Liver (tissue), 9 donors: ENCODE measurements around the gene THADA. TPM values are rescaled to one million over a fixed set of nuclear protein-coding genes. Genes with fewer than 3 reads are reported as not detected.

ENCODE experiments used
- DNase-seq: peaks from one replicate; pipeline ENCODE4 v3.0.0-alpha.2; 2017; ENCODE audit warnings: low spot score
- H3K27ac ChIP-seq, 2 donors: one replicate each; pipeline ENCODE4 v1.7.0; 2013; ENCODE audit warnings: inconsistent platforms in 2 of 2, low read length in 2 of 2, control low read depth in 1 of 2, low read depth in 1 of 2, mild to moderate bottlenecking in 1 of 2
- H3K27me3 ChIP-seq, 4 donors: one replicate each; pipeline versions ENCODE4 v1.6.1 to v1.7.0; 2013; ENCODE audit warnings: low read length in 3 of 4, inconsistent platforms in 1 of 4, mild to moderate bottlenecking in 1 of 4, moderate library complexity in 1 of 4; ENCODE audit not compliant: control insufficient read depth in 4 of 4, insufficient read depth in 4 of 4
- H3K36me3 ChIP-seq, 4 donors: one replicate each; pipeline versions ENCODE4 v1.6.1 to v1.7.0; 2013; ENCODE audit warnings: low read length in 3 of 4, mild to moderate bottlenecking in 3 of 4, low read depth in 1 of 4, moderate library complexity in 1 of 4; ENCODE audit not compliant: control insufficient read depth in 4 of 4, insufficient read depth in 3 of 4
- H3K4me1 ChIP-seq, 4 donors: one replicate each; pipeline versions ENCODE4 v1.6.1 to v1.7.0; 2013; ENCODE audit warnings: low read length in 3 of 4, mild to moderate bottlenecking in 3 of 4, moderate library complexity in 1 of 4; ENCODE audit not compliant: control insufficient read depth in 4 of 4, insufficient read depth in 4 of 4
- H3K4me3 ChIP-seq, 3 donors: one replicate each; pipeline versions ENCODE4 v1.6.1 to v1.7.0; 2013; ENCODE audit warnings: low read length in 3 of 3, control low read depth in 1 of 3, low read depth in 1 of 3, mild to moderate bottlenecking in 1 of 3
- H3K9ac ChIP-seq, 2 donors: one replicate each; pipeline ENCODE4 v1.7.0; 2013; ENCODE audit warnings: low read length in 2 of 2, mild to moderate bottlenecking in 2 of 2, moderate library complexity in 2 of 2, control low read depth in 1 of 2, low read depth in 1 of 2
- H3K9me3 ChIP-seq, 4 donors: one replicate each; pipeline versions ENCODE4 v1.6.1 to v1.7.0; 2013; ENCODE audit warnings: low read length in 3 of 4; ENCODE audit not compliant: control insufficient read depth in 4 of 4
- EGR1 ChIP-seq, 2 donors: IDR thresholded peaks; 2 replicates each; pipeline ENCODE4 v1.6.1; 2016 to 2018; ENCODE audit warnings: antibody characterized with exemption in 2 of 2, low read depth in 2 of 2
- FOXA1 ChIP-seq: IDR thresholded peaks from 2 replicates; pipeline ENCODE4 v1.6.1; 2016; ENCODE audit warnings: antibody characterized with exemption
- FOXA2 ChIP-seq: IDR thresholded peaks from 2 replicates; pipeline ENCODE4 v1.6.1; 2016; ENCODE audit warnings: antibody characterized with exemption
- GABPA ChIP-seq, 2 donors: IDR thresholded peaks in 1 of 2; conservative IDR thresholded peaks in 1 of 2; 2 replicates each; pipeline ENCODE4 v1.6.1; 2016; ENCODE audit warnings: antibody characterized with exemption in 2 of 2, mild to moderate bottlenecking in 1 of 2, moderate library complexity in 1 of 2
- HNF4A ChIP-seq, 2 donors: conservative IDR thresholded peaks; 2 replicates each; pipeline ENCODE4 v1.6.1; 2016; ENCODE audit warnings: antibody characterized with exemption in 2 of 2, mild to moderate bottlenecking in 2 of 2
- HNF4G ChIP-seq: IDR thresholded peaks from 2 replicates; pipeline ENCODE4 v1.6.1; 2016; ENCODE audit warnings: antibody characterized with exemption
- JUND ChIP-seq, 2 donors: IDR thresholded peaks; 2 replicates each; pipeline ENCODE4 v1.6.1; 2016; ENCODE audit warnings: antibody characterized with exemption in 2 of 2
- NR2F2 ChIP-seq: IDR thresholded peaks from 2 replicates; pipeline ENCODE4 v1.6.1; 2016; ENCODE audit warnings: antibody characterized with exemption
- RAD21 ChIP-seq, 2 donors: IDR thresholded peaks; 2 replicates each; pipeline ENCODE4 v1.6.1; 2016; ENCODE audit warnings: antibody characterized with exemption in 2 of 2, mild to moderate bottlenecking in 2 of 2
- RXRA ChIP-seq, 2 donors: IDR thresholded peaks; 2 replicates each; pipeline ENCODE4 v1.6.1; 2017 to 2018; ENCODE audit warnings: antibody characterized with exemption in 2 of 2, mild to moderate bottlenecking in 1 of 2
- SP1 ChIP-seq: IDR thresholded peaks from 2 replicates; pipeline ENCODE4 v1.6.1; 2018; ENCODE audit warnings: antibody characterized with exemption, mild to moderate bottlenecking
- TAF1 ChIP-seq: conservative IDR thresholded peaks from 2 replicates; pipeline ENCODE4 v1.6.1; 2016; ENCODE audit warnings: antibody characterized with exemption, mild to moderate bottlenecking
- YY1 ChIP-seq: IDR thresholded peaks from 2 replicates; pipeline ENCODE4 v1.6.1; 2016; ENCODE audit warnings: antibody characterized with exemption, mild to moderate bottlenecking
- WGBS: extraction: QIAGEN DNeasy Blood & Tissue Kit; methylation state at CpG from one replicate; pipeline ENCODE4 v1.1.7; 2013; 5-methylcytosine and 5-hydroxymethylcytosine counted together
- polyA plus RNA-seq, 2 donors: library from polyadenylated mRNA; stranded (reverse) in 1 of 2; unstranded in 1 of 2; fragments of 200-250 nt in 1 of 2; fragments of >200 nt in 1 of 2; fragmentation: Nextera tagmentation in 1 of 2; extraction: Ambion mirVana in 1 of 2; gene quantifications; one replicate each; pipeline versions ENCODE4 v1.2.1 to v1.2.3, GENCODE V29; 2013 to 2015
- total RNA-seq, 2 donors: library from RNA; depleted of rRNA; stranded (reverse); fragments of >200 nt; gene quantifications; one replicate each; pipeline ENCODE4 v1.2.3, GENCODE V29; 2014
- TF ChIP-seq, protein P1 (sequence below): IDR thresholded peaks from 2 replicates; pipeline ENCODE4 v1.6.1; 2016; ENCODE audit warnings: antibody characterized with exemption
- TF ChIP-seq, protein P2 (sequence below): fragments of 150-350 bp; IDR thresholded peaks from 2 replicates; pipeline ENCODE4 v1.5.1; 2017; ENCODE audit warnings: improper control_type of control experiment, low read depth, low read length; ENCODE audit not compliant: missing input control
- TF ChIP-seq, protein P3 (sequence below): IDR thresholded peaks from 2 replicates; pipeline ENCODE4 v1.6.1; 2016; ENCODE audit warnings: antibody characterized with exemption, mild to moderate bottlenecking
- TF ChIP-seq, protein P4 (sequence below): IDR thresholded peaks from 2 replicates; pipeline ENCODE4 v1.6.1; 2016; ENCODE audit warnings: antibody characterized with exemption
- TF ChIP-seq, protein P5 (sequence below): IDR thresholded peaks from 2 replicates; pipeline ENCODE4 v1.6.1; 2016; ENCODE audit warnings: antibody characterized with exemption
- donor health status: healthy.
- donor health status: healthy.
- donor health status: healthy.
- donor health status: healthy.
- donor health status: healthy.

The THADA gene
- total and polyA plus RNA-seq, 4 donors, result 12.0 to 37.2 (median 22.3) TPM

DNA sequence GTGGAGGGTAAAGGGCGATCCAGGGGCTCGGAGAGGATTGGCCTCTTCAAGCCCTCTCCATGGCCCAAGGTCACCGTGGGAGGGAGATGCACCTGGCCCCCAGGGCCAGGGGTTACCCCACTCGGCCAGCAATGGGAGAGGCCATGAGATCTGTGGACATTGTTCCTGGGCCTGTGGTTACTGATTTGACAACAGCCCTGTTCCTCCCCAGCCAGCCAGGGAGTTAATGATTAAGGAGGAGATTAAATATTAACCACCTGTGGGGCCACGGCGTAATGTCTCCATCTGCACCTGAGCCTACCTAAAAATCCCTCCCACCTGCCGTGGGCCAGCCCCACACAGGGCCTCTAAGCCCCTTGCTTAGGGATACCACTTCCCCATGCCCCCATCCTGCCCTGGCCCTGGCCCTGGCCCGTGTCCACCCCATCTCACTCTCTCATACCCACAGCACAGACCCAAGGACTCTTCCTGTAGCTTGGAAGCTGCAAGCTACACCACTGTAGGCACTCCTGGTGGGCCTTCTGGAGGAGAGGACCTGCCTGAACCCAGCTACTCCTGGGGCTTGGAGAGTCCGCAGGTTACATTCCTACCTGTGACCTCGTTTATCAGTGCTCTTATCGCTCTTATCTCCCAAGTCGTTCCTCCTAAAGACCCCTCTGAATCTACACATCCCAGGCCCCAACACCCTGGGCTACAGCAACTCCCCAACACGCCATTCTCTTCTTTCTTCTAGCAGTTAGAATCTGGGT is 401.5 kb downstream of the THADA start (continued):
- peak; percentile 62 for TF ChIP-seq FOXA1
- peak in 1 of 2 donors; percentile 53 for TF ChIP-seq RAD21 (IDR thresholded peaks at IDR 0.05)
- TF ChIP-seq, protein P1, sequence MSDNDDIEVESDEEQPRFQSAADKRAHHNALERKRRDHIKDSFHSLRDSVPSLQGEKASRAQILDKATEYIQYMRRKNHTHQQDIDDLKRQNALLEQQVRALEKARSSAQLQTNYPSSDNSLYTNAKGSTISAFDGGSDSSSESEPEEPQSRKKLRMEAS, result peak; percentile 67

DNA sequence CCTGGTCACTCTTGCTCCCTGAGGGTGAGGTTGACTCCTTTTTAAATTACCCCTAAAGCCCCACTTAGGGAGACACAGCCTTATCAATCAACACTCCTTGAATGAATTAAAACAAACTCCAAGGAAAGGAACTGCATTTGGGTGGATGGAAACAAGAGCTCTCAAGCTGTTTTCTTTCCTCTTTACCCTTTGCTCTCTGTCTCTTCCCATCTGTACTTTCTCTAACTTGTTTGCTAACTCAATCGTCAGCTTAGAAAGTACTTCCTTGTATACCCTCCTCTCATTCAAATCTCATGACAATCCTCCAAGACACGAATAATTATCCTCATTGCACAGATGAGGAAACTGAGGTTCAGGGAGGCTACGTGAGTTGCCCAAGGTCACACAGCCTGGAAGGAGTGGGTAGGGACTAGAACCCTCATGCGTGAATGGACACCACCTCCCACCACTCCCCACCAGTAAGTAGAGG is 402.2 kb downstream of the THADA start:
- peak; percentile 6 for TF ChIP-seq NR2F2
- TF ChIP-seq EGR1 (IDR thresholded peaks at IDR 0.05; ENCODE audit: low read depth in 2 of 2), result peak in 1 of 2 donors; percentile 15
- TF ChIP-seq TAF1, result no peak
- H3K27me3 ChIP-seq, result no peaks in the 10 kb centered on the region
- no peaks in the 10 kb centered on the region for H3K36me3 ChIP-seq
- DNase-seq, result no peak
- peak overlapping the region; percentile 61 to 87 for H3K27ac ChIP-seq
- no peaks in the 10 kb centered on the region for H3K9me3 ChIP-seq
- H3K9ac ChIP-seq, result peak overlapping the region in 1 of 2 donors; percentile 6
- peaks cover 6 to 31% (median 24%) of the 10 kb centered on the region in 4 donors for H3K4me1 ChIP-seq
- H3K4me3 ChIP-seq, result no peak overlapping the region
- WGBS, result 24% methylated on average over 4 of the region's 4 CpGs

DNA sequence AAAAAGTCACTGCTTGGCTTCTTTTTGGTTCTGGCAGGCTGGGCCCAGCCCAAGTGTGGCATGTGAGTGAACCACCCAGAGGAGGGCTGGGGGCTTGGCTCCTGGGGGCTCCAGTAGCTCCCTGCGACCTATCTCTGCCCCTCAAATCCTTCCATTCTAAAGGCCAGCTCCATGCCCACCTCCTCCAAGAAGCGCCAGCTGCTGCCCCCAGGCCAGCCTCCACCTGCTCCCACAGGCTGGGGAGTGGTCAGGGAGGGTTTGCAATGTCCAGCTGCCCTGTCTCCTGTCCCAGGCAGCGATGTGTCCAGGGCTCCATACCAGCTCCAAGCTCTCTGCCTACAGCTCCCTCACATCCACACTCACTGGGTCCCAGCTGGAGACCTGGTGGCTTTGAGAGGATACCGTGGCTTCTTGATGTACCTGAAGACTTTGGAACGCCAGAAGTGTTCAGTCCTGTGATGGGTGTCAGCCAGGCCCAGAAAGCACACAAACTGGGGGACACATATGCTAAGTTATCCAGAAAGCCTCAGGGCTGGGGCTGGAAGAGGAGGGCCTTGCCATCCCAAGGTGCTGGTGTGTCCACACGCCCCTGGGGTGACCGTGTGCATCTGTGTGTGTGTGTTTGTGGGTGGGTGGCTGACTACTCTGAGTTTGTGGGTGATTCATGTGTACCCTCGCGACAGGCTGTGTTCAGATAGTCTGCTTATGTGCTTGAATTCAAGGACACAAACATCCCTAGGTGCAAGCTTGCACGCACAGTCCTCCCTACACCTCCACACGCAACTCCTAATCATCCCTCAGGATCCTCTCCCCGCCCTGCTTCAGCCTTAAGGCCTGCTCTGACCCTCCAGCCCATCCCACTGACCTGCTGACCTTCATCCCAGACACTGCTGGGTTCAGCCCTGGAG is 402.8 kb downstream of the THADA start:
- peak overlapping the region in 1 of 2 donors; percentile 6 for H3K9ac ChIP-seq
- no peak for DNase-seq
- H3K27ac ChIP-seq, result peak overlapping the region; percentile 61 to 87
- TF ChIP-seq, protein P2, sequence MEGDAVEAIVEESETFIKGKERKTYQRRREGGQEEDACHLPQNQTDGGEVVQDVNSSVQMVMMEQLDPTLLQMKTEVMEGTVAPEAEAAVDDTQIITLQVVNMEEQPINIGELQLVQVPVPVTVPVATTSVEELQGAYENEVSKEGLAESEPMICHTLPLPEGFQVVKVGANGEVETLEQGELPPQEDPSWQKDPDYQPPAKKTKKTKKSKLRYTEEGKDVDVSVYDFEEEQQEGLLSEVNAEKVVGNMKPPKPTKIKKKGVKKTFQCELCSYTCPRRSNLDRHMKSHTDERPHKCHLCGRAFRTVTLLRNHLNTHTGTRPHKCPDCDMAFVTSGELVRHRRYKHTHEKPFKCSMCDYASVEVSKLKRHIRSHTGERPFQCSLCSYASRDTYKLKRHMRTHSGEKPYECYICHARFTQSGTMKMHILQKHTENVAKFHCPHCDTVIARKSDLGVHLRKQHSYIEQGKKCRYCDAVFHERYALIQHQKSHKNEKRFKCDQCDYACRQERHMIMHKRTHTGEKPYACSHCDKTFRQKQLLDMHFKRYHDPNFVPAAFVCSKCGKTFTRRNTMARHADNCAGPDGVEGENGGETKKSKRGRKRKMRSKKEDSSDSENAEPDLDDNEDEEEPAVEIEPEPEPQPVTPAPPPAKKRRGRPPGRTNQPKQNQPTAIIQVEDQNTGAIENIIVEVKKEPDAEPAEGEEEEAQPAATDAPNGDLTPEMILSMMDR, result no peak
- TF ChIP-seq SP1 (no peak), FOXA2 (no peak), FOXA1 (no peak), JUND (IDR thresholded peaks at IDR 0.05) (no peak), HNF4G (no peak), RAD21 (IDR thresholded peaks at IDR 0.05) (no peak), YY1 (no peak), RXRA (IDR thresholded peaks at IDR 0.05) (no peak), TAF1 (no peak), HNF4A (conservative IDR thresholded peaks at IDR 0.05) (no peak), EGR1 (IDR thresholded peaks at IDR 0.05; ENCODE audit: low read depth in 2 of 2) (no peak), GABPA (IDR thresholded peaks at IDR 0.05 in 1 of 2, conservative IDR thresholded peaks at IDR 0.05 in 1 of 2) (no peak)
- TF ChIP-seq, protein P1, result no peak
- TF ChIP-seq, protein P3, sequence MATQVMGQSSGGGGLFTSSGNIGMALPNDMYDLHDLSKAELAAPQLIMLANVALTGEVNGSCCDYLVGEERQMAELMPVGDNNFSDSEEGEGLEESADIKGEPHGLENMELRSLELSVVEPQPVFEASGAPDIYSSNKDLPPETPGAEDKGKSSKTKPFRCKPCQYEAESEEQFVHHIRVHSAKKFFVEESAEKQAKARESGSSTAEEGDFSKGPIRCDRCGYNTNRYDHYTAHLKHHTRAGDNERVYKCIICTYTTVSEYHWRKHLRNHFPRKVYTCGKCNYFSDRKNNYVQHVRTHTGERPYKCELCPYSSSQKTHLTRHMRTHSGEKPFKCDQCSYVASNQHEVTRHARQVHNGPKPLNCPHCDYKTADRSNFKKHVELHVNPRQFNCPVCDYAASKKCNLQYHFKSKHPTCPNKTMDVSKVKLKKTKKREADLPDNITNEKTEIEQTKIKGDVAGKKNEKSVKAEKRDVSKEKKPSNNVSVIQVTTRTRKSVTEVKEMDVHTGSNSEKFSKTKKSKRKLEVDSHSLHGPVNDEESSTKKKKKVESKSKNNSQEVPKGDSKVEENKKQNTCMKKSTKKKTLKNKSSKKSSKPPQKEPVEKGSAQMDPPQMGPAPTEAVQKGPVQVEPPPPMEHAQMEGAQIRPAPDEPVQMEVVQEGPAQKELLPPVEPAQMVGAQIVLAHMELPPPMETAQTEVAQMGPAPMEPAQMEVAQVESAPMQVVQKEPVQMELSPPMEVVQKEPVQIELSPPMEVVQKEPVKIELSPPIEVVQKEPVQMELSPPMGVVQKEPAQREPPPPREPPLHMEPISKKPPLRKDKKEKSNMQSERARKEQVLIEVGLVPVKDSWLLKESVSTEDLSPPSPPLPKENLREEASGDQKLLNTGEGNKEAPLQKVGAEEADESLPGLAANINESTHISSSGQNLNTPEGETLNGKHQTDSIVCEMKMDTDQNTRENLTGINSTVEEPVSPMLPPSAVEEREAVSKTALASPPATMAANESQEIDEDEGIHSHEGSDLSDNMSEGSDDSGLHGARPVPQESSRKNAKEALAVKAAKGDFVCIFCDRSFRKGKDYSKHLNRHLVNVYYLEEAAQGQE, result no peak
- TF ChIP-seq, protein P4, sequence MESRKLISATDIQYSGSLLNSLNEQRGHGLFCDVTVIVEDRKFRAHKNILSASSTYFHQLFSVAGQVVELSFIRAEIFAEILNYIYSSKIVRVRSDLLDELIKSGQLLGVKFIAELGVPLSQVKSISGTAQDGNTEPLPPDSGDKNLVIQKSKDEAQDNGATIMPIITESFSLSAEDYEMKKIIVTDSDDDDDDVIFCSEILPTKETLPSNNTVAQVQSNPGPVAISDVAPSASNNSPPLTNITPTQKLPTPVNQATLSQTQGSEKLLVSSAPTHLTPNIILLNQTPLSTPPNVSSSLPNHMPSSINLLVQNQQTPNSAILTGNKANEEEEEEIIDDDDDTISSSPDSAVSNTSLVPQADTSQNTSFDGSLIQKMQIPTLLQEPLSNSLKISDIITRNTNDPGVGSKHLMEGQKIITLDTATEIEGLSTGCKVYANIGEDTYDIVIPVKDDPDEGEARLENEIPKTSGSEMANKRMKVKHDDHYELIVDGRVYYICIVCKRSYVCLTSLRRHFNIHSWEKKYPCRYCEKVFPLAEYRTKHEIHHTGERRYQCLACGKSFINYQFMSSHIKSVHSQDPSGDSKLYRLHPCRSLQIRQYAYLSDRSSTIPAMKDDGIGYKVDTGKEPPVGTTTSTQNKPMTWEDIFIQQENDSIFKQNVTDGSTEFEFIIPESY, result no peak
- TF ChIP-seq, protein P5, sequence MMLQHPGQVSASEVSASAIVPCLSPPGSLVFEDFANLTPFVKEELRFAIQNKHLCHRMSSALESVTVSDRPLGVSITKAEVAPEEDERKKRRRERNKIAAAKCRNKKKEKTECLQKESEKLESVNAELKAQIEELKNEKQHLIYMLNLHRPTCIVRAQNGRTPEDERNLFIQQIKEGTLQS, result no peak
- H3K4me3 ChIP-seq, result no peak overlapping the region
- no peaks in the 10 kb centered on the region for H3K27me3 ChIP-seq
- no peaks in the 10 kb centered on the region for H3K9me3 ChIP-seq
- H3K36me3 ChIP-seq, result no peaks in the 10 kb centered on the region
- peaks cover 6 to 31% (median 24%) of the 10 kb centered on the region in 4 donors for H3K4me1 ChIP-seq
- 88% methylated on average over 12 of the region's 12 CpGs for WGBS
